GM18507 (cell line): Measurements from ENCODE around the gene RPTOR.

Experiments used
- DNase-seq: peaks from one replicate; pipeline ENCODE4 v3.0.0; 2011; ENCODE audit warnings: low read depth; ENCODE audit not compliant: insufficient read length; ENCODE audit errors: extremely low spot score
- FAIRE-seq: peaks from 2 replicates; lab custom pipeline; 2011; peaks lifted over from hg19 to GRCh38; lab: Jason Lieb, UNC

The RPTOR gene

GRCh38 chr17:80675438-80676095 lies 130.9 kb downstream of the RPTOR start:
- DNase-seq (no peak), FAIRE-seq (no peak)

DNA sequence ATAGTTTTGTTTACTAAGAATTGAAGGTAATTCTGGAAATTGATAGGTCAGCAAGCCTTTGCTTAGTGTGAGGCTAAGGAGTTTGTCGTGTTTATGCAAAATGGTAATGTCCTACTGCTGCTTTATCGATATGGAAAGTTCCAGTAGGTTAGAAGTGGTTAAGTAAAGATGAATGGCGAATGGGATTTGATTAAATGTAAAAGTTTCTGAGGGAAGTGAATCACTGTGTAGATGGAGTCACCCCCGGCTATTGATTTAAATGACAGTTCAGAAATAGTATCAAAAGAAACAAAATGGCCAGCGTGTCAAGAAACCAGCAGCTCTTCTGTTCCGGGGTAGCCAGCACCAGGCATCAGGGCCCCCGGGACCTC lies 131.4 kb downstream of the RPTOR start:
- FAIRE-seq (no peak), DNase-seq (no peak)

DNA sequence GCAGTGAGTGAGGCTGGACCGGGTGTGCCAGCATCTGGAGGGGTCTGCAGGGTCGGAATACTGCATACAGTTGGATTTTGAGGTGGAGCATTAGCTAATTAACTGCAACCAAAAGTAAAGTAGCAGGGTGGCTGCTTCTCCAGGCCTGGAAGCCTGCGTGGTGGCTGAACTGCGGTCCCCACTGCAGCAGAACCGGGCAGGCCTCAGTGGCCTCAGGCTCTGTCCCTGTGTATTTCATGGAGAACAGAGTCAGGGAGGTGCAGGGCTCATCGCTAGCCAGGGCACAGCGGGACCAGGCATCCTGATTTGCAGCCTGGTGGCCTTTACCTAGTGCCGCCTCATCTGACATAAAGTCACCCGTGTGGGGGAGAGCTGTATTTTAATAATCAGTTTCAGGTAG lies 131.9 kb downstream of the RPTOR start:
- FAIRE-seq (no peak), DNase-seq (no peak)

GRCh38 chr17:80677214-80677756 lies 132.6 kb downstream of the RPTOR start:
- FAIRE-seq (no peak), DNase-seq (no peak)

- FAIRE-seq, result no peak
- DNase-seq, result no peak
These were observed 135.2 kb downstream of the RPTOR start for GRCh38 chr17:80679816-80680215.

- FAIRE-seq, result no peak
- DNase-seq, result no peak
These were observed 136.6 kb downstream of the RPTOR start for GRCh38 chr17:80681215-80681614.

- FAIRE-seq (no peak), DNase-seq (no peak)
These were observed 137.7 kb downstream of the RPTOR start for GRCh38 chr17:80682372-80682771.

GRCh38 chr17:80683625-80684104 lies 139.0 kb downstream of the RPTOR start:
- FAIRE-seq (no peak), DNase-seq (no peak)

DNA sequence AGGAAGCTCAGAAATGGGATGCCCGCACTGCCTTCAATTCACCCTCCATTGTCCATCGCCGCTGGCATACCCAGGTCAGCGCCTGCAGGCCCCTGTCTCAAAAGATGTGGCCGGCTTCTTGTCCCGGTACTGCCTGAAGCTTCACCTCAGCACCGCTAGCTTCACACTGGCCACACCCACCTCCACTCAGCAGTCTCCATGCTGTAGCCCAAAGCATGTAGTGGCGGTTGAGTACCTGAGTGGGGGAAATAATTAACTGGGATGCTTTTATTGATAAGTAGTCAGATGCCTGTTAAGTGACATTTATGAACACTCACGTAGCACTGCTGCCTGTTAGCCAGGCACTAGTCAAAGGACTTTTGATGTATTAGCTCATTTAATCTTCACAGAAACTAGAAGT lies 143.2 kb downstream of the RPTOR start:
- FAIRE-seq (no peak), DNase-seq (no peak)

DNA sequence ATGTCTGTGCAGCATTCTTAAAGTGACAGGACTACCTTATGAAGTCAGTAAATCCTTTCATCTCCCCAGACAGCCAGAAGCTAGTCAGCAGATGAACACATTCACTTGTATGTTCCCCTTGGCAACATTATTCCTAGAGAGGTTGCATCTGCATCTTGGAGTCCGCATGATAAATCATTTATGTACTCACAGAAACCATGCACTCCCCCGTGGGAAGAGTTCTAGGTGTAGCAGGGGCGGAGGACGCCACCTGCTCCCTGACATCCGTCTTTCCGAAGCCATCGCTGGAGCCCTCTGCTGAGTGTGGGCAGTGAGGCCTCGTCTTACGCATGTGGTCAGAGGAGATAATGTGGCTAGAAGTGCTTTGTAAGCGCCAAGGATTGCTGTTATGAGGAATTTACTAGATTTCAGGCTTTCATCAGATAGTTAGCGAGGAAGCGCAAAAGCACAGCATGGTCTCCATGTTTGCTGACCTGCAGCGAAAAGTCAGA lies 144.5 kb downstream of the RPTOR start:
- FAIRE-seq, result no peak
- no peak for DNase-seq

DNA sequence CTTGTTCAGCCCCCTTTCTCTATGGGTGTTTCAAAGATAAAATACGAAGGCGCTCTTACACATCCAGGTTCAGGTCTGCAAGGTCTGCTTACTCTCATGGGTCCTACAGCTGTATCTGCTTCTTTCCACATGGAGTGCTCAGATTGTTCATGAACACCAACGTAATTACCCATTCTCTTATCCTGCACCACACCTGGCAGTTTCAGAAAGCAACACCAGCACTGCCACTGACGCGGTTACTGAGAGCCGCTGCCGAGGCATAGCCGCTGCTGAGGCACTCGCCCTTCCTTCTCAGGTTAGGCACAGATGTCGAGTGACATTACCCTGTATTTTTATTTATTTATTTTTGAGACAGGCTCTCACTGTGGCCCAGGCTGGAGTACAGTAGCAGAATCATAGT lies 147.1 kb downstream of the RPTOR start:
- FAIRE-seq, result no peak

GRCh38 chr17:80692931-80693467 lies 148.4 kb downstream of the RPTOR start:
- DNase-seq, result no peak
- FAIRE-seq, result no peak

More for the DNA sequence above, 147.1 kb downstream of the RPTOR start:
- no peak for DNase-seq

- no peak for FAIRE-seq
- no peak for DNase-seq
These were observed 148.9 kb downstream of the RPTOR start for GRCh38 chr17:80693511-80693910.

- FAIRE-seq, result no peak
- no peak for DNase-seq
These were observed 149.7 kb downstream of the RPTOR start for GRCh38 chr17:80694085-80694991.

DNA sequence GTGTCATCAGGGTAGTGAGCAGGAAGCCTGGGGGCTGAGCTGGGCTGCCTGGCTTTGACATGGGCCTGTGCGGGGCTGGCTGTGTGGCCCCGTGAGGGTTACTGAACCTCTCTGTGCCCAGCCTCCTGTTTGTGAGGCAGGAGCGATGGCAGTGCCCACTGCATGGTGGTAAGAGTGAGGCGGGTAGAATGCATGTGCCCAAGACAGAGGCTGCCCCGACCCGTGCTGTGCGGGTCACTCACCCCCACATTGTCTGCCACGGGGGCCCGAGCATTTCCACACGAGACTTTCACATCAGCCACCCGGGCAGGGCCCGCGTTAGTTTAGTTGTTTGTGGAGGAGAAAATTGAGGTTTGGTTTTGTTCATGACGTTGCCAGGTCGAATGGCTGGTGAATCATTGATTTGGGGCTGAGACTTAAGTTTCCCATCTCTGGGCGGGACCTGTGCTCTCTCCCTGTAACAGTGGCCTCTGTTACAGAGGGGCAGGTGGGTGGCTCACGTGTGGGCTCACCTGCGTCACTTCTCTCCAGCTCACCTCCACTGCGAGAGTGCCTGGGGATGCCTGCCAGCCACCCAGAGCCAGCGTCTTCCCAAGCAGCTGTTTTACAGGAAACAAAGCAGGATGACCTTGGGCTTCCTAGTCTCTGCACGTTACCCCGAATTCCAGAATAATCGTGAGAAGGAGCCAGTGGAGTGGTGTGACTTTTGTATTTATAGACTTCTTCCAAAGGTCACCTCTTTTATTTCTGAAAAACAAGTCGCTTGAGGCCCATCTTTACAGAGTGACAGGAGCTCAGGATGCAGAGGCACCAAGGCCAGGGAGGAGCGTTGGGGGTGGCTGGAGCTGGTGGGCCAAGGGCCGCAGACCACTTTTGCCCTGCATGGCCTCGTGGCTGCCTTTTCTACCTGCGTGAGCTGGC lies 150.6 kb downstream of the RPTOR start:
- FAIRE-seq, result no peak
- no peak for DNase-seq

DNA sequence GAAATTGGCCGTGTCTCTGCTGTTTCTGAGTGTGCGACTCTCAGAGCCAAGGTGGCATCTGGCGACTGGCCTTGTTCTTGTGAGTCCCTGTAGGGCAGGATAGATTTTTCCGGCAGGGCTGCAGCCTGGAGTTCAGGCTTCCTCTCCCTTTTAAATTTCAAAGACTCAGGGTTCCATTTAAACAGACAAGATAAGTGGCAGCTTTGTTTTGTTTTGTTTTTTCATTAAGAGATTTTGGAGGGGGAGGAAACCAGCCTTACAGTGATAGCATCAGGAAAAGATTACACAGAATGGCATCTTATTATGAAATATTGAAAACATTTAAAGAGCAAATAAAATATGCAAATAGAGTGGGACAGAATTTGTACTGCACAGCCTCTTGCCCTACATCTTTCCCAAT lies 151.3 kb downstream of the RPTOR start:
- no peak for DNase-seq
- no peak for FAIRE-seq

- DNase-seq, result no peak
- no peak for FAIRE-seq
These were observed 151.8 kb downstream of the RPTOR start for GRCh38 chr17:80696456-80696855.

DNA sequence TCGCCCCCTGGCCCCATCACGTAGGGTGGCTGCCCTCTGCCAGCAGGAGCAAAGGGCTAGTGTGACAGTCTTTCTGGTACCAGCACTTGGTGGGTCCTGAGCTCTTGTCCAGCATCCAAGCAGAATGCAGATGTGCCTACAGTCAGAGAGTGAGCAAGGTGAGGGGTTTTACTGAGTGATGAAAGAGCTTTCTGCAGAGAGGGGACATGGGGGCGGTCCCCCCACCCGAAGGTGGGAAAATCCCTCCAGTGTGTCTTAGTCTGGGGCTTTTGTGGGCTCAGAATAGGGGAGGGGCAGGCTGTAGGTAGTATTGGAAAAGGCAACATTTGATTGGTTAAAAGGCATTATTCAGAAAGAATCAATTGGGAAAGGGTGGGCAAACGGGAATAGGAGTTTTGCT lies 152.3 kb downstream of the RPTOR start:
- DNase-seq (no peak), FAIRE-seq (no peak)

GRCh38 chr17:80698297-80698696 lies 153.7 kb downstream of the RPTOR start:
- DNase-seq (no peak), FAIRE-seq (no peak)
